Measurements from ENCODE around the gene GSTK1.
A peak's percentile ranks its signal among the peaks of the same experiment; 100 is the strongest.

Gene GSTK1

DNA sequence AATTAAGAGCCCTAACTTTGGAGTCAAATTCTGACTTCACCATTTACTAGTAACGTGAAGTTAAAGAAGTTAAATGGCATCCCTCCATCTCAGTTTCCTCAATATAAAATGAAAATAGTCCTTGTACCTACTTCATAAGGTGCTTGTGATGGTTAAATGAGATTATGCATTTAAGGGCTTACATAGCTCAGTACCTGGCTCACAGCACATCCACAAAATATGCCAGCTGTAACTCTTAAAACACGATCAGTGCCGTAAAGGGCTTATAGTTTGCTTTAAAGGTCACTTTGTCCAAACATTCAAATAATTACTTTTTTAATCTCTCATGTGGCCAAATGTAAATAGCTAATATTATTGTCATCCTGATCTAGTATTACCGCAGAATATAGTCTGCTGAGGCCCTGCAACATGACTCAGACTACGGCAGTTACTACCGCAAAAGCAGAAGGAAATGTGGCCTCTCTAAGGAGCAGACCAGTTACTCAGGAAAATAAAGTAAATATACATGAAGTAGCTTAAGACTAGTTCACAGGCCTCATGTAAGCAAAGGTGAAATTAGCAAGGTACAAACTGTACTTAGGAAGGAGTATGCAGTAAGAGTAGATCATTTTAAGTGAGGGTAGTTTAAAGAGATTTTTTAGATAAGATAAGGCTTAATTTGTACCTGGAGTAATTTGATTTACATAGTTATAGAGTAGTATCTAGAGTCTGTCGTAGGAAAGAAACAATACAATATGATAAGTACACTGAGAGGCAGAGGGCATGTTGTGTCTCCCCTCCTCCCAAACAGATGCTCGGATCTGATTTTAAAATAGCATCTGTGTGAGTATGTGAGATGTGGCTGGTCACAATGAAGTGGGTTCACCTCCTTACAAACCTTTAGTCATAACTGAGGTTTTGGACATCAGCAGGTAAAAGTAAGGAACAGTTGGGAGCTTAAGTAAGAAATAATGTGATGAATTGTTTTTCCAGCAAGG is 38.0 kb downstream of the GSTK1 start:
- no peak for DNase-seq

DNA sequence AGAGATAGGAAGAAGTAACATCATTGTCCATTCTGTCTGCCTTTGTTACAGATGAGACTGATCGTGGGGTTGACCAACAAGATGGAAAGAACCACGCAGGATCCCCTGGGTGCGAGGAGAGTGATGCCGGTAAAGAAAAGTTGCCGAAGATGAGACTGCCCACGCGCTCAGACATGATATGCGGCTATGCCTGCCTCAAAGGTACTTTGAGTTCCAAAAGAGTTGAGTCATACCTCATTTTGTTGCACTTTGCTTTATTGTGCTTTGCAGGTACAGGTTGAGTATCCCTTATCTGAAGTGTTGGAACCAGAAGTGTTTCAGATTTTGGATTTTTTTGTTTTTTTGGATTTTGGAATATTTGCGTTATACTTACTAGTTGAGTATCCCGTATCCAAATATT is 40.5 kb downstream of the GSTK1 start:
- DNase-seq: no peak

DNA sequence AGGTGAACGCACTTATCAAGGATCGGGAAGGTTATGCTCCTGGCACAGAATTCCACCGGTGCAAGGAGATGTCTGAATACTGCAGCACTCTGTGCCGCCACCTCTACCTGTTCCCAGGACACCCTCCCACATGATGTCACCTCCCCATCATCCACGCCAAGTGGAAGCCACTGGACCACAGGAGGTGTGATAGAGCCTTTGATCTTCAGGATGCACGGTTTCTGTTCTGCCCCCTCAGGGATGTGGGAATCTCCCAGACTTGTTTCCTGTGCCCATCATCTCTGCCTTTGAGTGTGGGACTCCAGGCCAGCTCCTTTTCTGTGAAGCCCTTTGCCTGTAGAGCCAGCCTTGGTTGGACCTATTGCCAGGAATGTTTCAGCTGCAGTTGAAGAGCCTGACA is 41.7 kb downstream of the GSTK1 start:
- DNase-seq: no peak

DNA sequence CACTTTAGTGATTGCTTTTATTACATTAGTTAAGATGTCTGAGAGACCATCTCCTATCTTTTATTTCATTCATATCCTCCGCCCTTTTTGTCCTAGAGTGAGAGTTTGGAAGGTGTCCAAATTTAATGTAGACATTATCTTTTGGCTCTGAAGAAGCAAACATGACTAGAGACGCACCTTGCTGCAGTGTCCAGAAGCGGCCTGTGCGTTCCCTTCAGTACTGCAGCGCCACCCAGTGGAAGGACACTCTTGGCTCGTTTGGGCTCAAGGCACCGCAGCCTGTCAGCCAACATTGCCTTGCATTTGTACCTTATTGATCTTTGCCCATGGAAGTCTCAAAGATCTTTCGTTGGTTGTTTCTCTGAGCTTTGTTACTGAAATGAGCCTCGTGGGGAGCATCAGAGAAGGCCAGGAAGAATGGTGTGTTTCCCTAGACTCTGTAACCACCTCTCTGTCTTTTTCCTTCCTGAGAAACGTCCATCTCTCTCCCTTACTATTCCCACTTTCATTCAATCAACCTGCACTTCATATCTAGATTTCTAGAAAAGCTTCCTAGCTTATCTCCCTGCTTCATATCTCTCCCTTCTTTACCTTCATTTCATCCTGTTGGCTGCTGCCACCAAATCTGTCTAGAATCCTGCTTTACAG is 42.3 kb downstream of the GSTK1 start:
- DNase-seq: peak; percentile 68 to 71

DNA sequence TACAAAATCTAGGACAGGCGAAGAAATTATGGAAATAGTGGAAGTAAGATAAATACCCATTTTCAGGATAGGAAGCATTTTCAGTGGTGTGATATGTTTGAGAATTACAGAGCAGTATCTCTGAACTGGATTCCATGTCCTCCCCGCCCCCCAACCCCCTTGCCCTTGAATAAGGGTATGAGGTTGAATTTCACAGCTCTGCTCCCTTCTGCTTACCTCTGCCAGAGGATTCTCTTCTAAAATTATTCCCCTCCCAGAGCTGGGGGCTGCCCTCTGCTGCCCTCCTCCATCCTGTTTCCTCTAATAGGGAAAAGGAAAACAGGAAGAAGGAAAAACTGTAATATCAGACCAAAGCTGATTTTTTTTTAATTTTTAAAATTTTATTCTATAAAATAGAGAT is 45.4 kb downstream of the GSTK1 start:
- DNase-seq: no peak

DNA sequence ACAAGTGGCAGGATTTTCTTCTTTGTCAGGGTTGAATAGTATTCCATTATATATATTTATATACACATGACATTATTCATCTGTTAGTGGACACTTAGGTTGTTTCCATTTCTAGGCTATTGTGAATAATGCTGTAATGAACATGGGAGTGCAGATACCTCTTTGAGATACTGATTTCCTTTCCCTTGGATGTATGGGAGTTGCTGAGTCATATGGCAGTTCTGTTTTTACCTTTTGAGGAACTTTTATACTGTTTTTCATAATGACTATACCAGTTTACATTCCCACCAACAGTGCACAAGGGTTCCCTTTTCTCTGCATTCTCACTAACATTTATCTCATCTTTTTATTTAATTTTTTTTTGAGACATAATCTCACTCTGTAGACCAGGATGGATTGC is 50.9 kb downstream of the GSTK1 start:
- no peak for DNase-seq

DNA sequence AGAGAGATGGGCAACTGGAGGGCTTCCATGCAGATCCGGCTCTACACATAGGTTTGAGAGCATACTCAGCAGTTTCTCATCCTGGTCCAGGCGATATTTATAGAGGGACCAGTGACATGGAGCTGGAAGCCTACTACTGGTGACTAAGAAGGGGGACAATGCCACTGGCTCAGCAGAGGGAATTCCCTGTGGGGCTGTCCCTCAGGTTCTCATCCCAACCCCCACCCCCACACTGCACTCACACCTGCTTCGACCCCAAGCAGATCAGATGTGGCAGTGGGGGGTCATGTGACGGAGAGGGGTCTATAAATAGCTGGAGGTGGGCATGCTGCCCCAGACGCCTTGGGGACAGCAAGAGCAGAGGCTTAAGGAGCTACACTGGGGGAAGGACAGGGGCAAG is 52.5 kb downstream of the GSTK1 start, which contains the start of gene CLCN1:
CLCN1 (plus strand) TSS at position 336 of the 400 bp plus-strand sequence. CDS start 102 bp downstream, outside the sequence.
- DNase-seq: no peak

DNA sequence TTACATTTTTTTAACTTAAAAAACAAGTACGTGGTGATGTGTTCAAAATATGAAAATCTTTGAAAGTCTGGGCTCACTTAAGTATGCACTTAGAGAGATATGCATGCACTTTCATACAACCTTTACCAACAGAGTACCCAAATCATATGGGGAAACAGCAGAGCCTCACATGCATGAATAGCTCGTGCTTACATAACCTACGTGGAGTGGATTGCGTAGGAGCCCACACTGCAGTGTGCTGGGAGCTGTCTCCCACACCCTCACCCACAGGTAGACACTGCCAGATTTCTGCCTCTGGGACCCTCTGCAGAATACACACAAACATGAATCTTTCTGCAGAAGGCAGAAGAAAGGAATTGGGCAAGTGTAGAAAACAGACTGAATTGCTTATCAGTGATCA is 53.3 kb downstream of the GSTK1 start:
- DNase-seq: no peak

DNA sequence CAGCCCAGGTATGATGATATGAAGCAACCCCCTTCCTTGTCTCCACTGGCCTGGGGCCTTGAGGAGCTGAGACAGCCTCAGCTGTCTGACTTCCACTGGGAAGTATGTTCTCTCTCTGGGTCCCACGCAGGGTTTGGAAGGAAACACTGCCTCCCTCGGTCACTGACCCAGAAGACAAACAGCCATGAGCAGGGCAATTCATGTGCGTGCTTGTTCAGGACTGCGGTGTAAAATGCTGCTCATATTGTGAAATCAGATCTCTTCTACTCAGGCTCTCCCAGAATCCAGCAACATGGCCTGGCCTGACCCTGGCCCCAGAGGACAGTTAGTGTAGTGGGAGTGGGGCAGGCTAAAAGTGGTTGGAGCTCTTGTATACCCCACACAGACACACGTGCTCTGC is 55.4 kb downstream of the GSTK1 start:
- DNase-seq: no peak

Data from activated CD4-positive, alpha-beta T cell treated with anti-CD3 and anti-CD28 coated beads, Interleukin-2, amount 50 U/mL, for 4 hours (primary cell).